GM12864 (cell line): ENCODE measurements around the gene PLAAT4.
"Not testable (repeated sequence)": the region's sequence is repeated elsewhere in the genome, so short reads cannot be mapped to it uniquely, and the experiment has no call there.

Source experiments
- DNase-seq: peaks from one replicate; pipeline ENCODE4 v3.0.0-alpha.2; 2011; ENCODE audit warnings: low read depth
- H3K4me3 ChIP-seq: 2 replicates; pipeline ENCODE4 v1.5.1; 2011; ENCODE audit warnings: mild to moderate bottlenecking, low read depth, low read length, control low read depth
- TF ChIP-seq, protein P1 (sequence below): IDR thresholded peaks from 2 replicates; pipeline ENCODE4 v1.5.1; 2011; ENCODE audit warnings: low read depth, mild to moderate bottlenecking, moderate library complexity, low read length, control low read depth, inconsistent platforms; ENCODE audit errors: missing control alignments

PLAAT4 gene

DNA sequence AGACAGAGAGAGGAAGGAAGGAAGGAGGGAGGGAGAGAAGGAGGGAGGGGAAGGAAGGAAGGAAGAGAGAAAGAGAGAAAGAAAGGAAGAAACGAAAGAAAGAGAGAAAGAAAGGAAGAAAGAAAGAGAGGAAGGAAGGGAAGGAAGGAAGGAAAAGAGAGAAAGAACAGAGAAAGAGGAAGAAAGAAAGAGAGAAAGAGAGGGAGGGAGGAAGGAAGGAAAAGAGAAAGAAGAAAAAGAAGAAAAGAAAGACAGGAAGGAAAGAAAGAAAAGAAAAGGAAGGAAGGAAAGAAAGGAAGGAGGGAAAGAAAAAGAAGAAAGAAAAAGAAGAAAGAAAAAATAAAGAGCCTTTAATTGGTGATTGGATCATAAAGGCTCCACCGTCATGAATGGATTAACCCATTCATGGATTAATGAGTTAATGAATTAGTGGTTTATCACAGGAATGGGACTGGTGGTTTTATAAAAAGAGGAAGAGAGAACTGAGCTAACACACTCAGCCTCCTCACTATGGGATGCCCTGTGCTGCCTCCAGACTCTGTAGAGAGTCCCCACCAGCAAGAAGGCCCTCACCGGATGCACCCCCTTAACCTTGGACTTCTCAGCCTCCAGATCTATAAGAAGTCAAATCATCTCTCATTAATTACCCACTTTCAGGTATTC lies 35.5 kb downstream of the PLAAT4 start:
- no peak overlapping the region for H3K4me3 ChIP-seq
- DNase-seq: no peak
- TF ChIP-seq, protein P1, sequence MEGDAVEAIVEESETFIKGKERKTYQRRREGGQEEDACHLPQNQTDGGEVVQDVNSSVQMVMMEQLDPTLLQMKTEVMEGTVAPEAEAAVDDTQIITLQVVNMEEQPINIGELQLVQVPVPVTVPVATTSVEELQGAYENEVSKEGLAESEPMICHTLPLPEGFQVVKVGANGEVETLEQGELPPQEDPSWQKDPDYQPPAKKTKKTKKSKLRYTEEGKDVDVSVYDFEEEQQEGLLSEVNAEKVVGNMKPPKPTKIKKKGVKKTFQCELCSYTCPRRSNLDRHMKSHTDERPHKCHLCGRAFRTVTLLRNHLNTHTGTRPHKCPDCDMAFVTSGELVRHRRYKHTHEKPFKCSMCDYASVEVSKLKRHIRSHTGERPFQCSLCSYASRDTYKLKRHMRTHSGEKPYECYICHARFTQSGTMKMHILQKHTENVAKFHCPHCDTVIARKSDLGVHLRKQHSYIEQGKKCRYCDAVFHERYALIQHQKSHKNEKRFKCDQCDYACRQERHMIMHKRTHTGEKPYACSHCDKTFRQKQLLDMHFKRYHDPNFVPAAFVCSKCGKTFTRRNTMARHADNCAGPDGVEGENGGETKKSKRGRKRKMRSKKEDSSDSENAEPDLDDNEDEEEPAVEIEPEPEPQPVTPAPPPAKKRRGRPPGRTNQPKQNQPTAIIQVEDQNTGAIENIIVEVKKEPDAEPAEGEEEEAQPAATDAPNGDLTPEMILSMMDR: no peak

DNA sequence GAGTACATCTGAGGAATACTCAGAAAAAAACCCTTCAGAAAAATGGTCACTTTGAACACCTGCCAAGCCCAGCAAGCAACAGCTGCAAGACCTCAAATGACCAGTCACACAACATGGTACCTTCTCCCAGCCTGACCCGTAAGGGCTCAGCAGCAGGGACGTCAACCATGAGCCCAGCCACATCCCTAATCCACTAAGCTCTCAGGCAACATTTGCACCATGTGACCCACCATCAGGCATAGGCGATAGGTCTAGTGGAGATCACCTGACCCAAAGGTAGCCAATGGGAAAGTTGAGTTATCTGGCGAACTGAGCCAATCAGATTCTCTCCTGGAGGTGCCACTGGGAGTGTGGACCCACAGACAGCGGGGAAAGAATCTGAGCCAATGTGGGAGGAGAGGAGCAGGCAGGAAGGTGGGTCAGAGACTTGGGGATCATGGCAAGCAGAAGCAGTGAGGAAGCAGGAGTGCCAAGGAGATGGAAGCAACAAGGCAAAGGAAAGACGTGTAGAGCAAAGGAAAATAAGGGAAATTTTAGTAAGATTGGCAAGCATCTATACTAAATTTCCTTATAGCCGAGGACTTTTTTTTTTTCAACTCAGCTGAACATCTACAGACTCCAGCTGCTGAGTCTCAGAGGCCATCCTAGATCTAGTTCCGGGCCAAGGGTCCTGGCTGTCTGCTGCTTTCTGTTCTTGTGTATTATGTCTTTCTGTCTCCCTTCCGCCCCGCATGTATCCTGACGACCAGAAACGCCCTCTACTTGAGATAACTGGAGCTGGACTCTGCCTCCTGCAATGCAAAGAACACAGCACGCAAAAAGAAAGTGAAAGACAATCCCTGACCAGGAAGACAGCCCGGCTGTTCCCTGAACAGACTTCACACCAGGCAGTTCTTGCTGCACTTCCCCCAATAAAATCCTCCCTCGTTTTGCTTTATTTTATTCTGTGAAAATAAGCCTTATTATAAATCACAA lies 37.6 kb downstream of the PLAAT4 start:
- peak overlapping the region; percentile 10; the same call in 1 of the 2 replicates for H3K4me3 ChIP-seq
- no peak for DNase-seq
- TF ChIP-seq, protein P1: no peak

DNA sequence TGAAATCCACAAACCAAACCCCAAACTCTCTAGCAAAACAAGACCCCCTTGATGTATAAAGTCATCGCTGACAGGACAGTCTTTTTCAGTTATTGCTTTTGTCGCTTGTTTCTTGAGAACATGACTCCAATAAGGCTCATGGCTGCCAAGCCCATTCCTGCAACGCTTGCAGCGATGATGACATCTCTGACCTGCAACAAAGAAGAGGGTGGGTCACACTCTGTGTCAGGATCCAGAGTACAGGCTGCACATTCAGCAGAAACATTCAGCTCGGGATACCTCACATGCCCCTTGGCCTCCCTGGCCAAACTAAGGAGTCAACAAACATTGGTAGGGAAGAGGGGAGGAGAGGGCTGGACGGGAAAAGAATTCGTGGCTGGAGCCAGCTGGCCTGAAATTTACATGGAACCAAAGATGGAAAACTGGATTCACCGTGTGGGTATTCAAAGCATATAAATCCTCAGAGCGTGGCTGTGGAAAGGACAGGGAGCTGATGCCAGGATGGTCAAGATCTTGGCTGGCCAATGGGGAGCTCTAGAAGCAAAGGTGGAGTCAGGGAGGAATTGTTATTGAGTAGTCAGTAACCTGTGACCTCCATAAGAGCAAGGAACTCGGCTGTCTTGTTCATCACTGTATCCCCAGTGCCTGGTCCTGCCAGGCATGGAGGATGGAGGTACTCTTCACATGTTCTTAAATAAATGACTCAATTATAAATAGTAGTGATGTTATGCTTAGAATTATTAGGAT lies 38.4 kb downstream of the PLAAT4 start:
- H3K4me3 ChIP-seq: peak overlapping the region; percentile 10; the same call in 1 of the 2 replicates
- TF ChIP-seq, protein P1: no peak

DNA sequence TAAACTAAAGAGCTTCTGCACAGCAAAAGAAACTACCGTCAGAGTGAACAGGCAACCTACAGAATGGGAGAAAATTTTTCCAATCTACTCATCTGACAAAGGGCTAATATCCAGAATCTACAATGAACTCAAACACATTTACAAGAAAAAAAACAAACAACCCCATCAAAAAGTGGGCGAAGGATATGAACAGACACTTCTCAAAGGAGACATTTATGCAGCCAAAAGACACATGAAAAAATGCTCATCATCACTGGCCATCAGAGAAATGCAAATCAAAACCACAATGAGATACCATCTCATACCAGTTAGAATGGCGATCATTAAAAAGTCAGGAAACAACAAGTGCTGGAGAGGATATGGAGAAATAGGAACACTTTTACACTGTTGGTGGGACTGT lies 42.3 kb downstream of the PLAAT4 start:
- not testable (repeated sequence) for H3K4me3 ChIP-seq, DNase-seq

More for the DNA sequence above, 38.4 kb downstream of the PLAAT4 start:
- no peak for DNase-seq

DNA sequence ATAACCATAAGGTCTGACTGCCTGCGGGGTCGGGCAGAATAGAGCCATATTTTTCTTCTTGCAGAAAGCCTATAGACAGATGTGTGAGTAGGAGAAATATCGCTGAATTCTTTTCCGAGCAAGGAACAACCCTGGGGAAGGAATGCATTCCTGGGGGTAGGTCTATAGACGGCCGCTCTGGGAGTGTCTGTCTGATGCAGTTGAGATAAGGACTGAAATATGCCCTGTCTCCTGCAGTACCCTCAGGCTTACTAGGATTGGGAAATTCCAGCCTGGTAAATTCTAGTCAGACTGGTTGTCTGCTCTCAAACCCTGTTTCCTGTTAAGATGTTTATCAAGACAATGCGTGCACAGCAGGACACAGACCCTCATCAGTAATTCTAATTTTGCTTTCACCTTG lies 44.6 kb downstream of the PLAAT4 start:
- not testable (repeated sequence) for DNase-seq, H3K4me3 ChIP-seq

DNA sequence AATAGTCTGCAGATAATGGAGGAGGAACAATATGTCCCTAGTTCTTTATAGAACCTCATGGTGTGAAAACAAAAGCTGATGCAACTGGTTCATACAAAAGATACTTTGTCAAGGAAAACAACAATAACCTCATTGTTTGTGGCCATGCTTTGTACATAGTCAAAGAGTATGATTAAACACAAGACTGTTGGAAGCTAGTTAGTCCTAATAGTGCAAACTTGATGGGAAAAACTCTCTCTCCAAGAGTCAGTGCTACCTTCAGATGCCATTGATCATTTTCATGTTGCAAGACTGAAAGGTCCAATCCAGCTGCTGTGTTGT lies 46.7 kb downstream of the PLAAT4 start:
- no peak for DNase-seq
- H3K4me3 ChIP-seq: no peak overlapping the region
- TF ChIP-seq, protein P1: no peak

DNA sequence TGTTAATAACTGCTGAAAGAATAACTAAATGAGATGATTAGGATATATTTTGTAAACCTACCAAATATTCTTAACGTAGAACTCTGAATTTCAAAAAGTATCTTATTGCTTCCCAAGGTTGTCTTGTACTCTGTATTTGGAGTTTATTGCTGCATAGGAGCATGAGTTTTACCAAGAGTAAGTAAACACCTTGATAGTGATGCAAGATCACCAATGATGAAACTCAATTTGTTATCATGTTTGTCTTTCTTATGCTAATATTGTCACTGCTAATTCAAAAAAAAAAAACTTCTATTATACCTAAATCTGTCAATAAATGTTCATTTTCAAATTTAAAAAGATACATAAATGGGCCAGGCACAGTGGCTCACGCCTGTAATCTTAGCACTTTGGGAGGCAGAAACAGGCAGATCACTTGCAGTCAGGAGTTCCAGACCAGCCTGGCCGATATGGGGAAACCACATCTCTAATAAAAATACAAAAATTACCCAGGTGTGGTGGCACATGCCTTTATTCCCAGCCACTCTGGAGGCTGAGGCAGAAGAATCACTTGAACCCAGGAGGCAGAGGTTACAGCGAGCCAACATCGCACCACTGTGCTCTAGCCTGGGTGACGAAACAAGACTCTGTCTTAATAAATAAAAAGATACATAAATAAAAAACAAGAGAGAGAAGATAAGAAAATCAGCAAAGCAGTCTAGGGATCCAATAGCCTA lies 50.0 kb downstream of the PLAAT4 start:
- TF ChIP-seq, protein P1: no peak
- DNase-seq: no peak
- no peak overlapping the region for H3K4me3 ChIP-seq
